ENCODE measurements around the gene MYZAP.

Gene MYZAP, protein sequence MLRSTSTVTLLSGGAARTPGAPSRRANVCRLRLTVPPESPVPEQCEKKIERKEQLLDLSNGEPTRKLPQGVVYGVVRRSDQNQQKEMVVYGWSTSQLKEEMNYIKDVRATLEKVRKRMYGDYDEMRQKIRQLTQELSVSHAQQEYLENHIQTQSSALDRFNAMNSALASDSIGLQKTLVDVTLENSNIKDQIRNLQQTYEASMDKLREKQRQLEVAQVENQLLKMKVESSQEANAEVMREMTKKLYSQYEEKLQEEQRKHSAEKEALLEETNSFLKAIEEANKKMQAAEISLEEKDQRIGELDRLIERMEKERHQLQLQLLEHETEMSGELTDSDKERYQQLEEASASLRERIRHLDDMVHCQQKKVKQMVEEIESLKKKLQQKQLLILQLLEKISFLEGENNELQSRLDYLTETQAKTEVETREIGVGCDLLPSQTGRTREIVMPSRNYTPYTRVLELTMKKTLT

DNA sequence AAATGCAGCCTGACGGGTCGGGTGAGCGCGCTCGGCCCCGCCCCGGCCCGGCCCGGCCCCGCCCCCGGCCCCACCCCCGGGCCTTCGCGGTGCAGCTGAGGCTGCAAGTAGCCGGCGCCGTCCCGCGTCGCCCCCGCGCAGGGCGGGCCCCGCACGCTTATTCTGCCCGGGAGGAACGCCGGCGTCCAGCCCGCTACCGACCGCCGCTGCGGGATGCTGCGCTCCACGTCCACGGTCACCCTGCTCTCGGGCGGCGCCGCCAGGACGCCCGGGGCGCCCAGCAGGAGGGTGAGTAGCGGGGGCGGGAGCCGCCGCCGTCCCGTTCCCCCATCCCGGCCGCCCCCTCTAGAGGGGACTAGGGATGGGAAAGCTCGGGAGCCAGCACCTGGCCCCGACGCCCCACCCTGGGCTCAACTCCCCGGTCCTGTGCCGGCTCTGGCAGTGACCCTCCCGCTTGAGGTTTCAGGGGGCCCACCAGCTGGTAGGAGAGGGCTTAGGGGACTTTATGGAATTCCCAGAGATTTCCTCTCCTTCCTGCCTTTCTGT, at the start of gene MYZAP:
Gene MYZAP (plus strand): TSS at position 83 of the 546 bp plus-strand sequence. CDS start 131 bp downstream, at position 214.
- no peak for DNase-seq (ENCODE audit: low spot score)
- TF ChIP-seq, protein P1, sequence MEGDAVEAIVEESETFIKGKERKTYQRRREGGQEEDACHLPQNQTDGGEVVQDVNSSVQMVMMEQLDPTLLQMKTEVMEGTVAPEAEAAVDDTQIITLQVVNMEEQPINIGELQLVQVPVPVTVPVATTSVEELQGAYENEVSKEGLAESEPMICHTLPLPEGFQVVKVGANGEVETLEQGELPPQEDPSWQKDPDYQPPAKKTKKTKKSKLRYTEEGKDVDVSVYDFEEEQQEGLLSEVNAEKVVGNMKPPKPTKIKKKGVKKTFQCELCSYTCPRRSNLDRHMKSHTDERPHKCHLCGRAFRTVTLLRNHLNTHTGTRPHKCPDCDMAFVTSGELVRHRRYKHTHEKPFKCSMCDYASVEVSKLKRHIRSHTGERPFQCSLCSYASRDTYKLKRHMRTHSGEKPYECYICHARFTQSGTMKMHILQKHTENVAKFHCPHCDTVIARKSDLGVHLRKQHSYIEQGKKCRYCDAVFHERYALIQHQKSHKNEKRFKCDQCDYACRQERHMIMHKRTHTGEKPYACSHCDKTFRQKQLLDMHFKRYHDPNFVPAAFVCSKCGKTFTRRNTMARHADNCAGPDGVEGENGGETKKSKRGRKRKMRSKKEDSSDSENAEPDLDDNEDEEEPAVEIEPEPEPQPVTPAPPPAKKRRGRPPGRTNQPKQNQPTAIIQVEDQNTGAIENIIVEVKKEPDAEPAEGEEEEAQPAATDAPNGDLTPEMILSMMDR (IDR thresholded peaks at IDR 0.05) = no peak
- Histone ChIP-seq H3K4me3 (peak within 1 kb of the TSS; percentile 85), H3K27ac (peak within 1 kb of the TSS in 1 of 2 donors; percentile 47)

DNA sequence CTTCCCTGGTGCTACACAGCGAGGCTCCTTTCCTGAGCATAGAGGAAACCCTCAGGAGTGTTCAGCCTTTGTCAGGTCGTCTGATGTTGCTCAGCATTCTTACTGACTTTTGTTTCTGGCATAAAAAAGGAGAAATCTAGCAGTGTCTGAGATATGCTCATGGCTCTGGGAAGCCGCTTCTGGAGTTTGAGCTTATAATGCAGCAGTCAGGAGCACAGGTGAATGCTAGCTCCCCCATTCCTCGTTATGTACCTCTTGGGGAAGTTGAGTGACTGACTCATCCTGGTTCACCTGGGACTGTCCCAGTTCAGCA, 49.2 kb upstream of the MYZAP start:
- no peak for DNase-seq (ENCODE audit: low spot score)
- no peak overlapping the region for H3K4me3 ChIP-seq
- TF ChIP-seq, protein P1 (IDR thresholded peaks at IDR 0.05) = no peak
- no peak overlapping the region for H3K27ac ChIP-seq

DNA sequence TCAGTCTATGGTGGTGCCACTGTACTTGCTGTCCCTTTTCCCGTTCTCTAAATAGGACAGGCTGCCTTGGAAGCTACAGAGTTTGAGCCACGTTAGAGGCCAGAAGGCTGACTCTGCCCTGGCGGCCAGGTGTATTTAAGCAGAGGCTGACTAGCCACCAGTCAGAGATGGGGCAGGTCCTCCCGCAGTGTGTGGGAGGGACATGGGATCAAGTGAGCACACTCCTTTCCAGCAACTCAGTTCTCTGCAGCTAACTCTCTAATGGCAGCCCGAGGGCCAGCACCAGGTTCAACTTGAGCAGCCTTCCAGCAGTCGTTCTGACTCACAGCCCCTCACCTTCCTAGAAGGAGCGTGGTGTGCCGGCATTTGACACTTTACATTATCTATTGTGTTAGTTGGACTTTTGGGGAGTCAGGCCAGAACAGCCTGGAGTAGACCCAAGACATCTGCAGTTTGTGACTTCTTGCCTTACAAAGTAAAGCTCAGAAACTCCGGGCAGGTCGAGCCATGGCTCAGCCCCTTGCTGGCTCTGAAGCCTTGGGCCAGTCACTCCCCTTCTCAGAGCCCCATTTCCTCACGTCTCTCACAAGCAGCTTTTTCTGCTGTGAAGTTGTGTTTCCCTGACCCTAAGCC, 46.7 kb upstream of the MYZAP start:
- TF ChIP-seq, protein P1 (IDR thresholded peaks at IDR 0.05) = no peak
- no peak overlapping the region for H3K4me3 ChIP-seq
- H3K27ac ChIP-seq = no peak overlapping the region
- DNase-seq (ENCODE audit: low spot score) = peak; percentile 54

DNA sequence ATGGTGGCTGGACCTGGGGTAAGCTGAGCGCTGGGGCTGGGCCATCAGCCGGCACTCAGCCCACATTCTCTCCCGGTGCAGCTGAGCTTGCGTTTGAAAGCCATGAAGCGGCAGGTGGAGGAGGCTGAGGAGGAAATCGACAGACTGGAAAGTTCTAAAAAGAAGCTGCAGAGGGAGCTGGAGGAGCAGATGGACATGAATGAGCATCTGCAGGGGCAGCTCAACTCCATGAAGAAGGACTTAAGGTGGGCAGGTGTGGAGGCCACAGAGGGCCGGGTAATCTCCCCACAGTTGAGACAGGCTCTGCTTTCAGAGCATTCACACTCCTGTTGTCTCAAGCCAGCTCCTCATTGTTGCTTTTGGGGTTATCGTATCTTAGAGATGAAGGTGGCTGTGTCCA, 45.7 kb upstream of the MYZAP start:
- peak; percentile 52 for DNase-seq (ENCODE audit: low spot score)
- H3K27ac ChIP-seq = no peak overlapping the region
- H3K4me3 ChIP-seq = no peak overlapping the region
- TF ChIP-seq, protein P1 (IDR thresholded peaks at IDR 0.05) = no peak

DNA sequence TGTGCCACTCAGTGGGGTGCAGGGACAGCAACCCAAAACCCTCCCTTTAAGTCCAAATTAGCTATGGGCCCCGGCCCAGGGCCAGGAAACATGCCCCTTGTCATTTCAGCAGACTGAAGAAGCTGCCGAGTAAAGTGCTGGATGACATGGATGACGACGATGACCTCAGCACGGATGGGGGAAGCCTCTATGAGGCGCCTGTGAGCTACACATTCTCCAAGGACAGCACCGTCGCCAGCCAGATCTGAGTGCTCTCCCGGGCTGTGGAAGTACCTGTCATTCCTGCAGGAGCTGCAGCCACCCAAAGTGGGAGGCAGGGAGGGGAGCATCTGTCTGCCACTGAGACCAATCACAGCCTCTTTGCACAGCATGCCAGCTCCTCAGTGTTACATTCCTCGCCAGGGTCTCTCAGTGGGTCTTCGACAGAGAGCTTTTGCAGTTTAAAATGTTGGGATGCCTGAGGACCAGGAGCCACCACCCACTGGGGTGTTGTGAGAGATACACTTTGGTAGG, 44.4 kb upstream of the MYZAP start:
- no peak overlapping the region for H3K4me3 ChIP-seq
- TF ChIP-seq, protein P1 (IDR thresholded peaks at IDR 0.05) = no peak
- no peak for DNase-seq (ENCODE audit: low spot score)
- no peak overlapping the region for H3K27ac ChIP-seq

DNA sequence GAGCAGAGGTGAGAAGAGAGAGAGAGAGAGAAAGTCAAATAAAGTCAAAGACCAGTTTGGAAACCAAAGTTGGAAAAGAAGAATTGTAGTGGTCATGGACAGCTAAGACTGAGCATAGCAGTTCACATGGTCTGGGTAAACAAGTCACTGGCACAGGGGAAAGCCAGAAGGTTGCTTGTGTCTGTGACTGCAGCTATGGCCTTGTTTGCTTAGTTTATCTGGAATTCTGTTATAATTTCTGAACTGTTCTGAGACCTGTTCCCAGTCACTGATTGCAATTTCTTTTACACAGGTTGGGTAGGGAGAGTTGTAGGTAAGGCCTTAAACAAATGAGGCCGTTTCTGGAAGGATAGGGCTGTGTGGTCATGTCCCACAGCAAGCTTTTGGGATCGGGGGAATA, 43.4 kb upstream of the MYZAP start:
- no peak for DNase-seq (ENCODE audit: low spot score)
- no peak overlapping the region for H3K27ac ChIP-seq
- TF ChIP-seq, protein P1 (IDR thresholded peaks at IDR 0.05) = no peak
- H3K4me3 ChIP-seq = no peak overlapping the region
